H9 (cell line): Measurements from ENCODE around the gene SNRPA1. TPM values are rescaled to one million over a fixed set of nuclear protein-coding genes. Genes with fewer than 3 reads are reported as not detected.

Experiments
- DNase-seq: peaks from one replicate; pipeline ENCODE4 v3.0.0-alpha.2; 2017
- H2AFZ ChIP-seq: one replicate; pipeline ENCODE4 v1.6.1; 2013; ENCODE audit warnings: mild to moderate bottlenecking, low read length, control low read depth, moderate library complexity
- H2AK5ac ChIP-seq: 2 replicates; pipeline ENCODE4 v1.6.1; 2013; ENCODE audit warnings: low read length, control low read depth, mixed read lengths; ENCODE audit not compliant: insufficient read length
- H2BK120ac ChIP-seq: one replicate; pipeline ENCODE4 v1.6.1; 2013; ENCODE audit warnings: low read depth, mild to moderate bottlenecking, low read length, control low read depth, inconsistent platforms; ENCODE audit not compliant: poor library complexity, severe bottlenecking
- H2BK12ac ChIP-seq: 2 replicates; pipeline ENCODE4 v1.6.1; 2013; ENCODE audit warnings: low read length, control low read depth, mixed read lengths, low read depth; ENCODE audit not compliant: insufficient read length
- H2BK15ac ChIP-seq: 2 replicates; pipeline ENCODE4 v1.6.1; 2013; ENCODE audit warnings: low read depth, low read length, control low read depth
- H2BK20ac ChIP-seq: one replicate; pipeline ENCODE4 v1.6.1; 2013; ENCODE audit warnings: low read depth, mild to moderate bottlenecking, low read length, control low read depth, inconsistent platforms; ENCODE audit not compliant: poor library complexity, severe bottlenecking
- H2BK5ac ChIP-seq: 2 replicates; pipeline ENCODE4 v1.6.1; 2013; ENCODE audit warnings: low read length, control low read depth, mixed read lengths; ENCODE audit not compliant: insufficient read length
- H3K14ac ChIP-seq: 2 replicates; pipeline ENCODE4 v1.6.1; 2013; ENCODE audit warnings: low read length, control low read depth; ENCODE audit not compliant: insufficient read depth
- H3K18ac ChIP-seq: 2 replicates; pipeline ENCODE4 v1.6.1; 2013; ENCODE audit warnings: low read depth, mild to moderate bottlenecking, mixed read lengths, low read length, control low read depth; ENCODE audit not compliant: insufficient read length
- H3K23ac ChIP-seq: 2 replicates; pipeline ENCODE4 v1.6.1; 2013; ENCODE audit warnings: low read length, control low read depth, mixed read lengths, low read depth; ENCODE audit not compliant: insufficient read length
- H3K23me2 ChIP-seq: 2 replicates; pipeline ENCODE4 v1.6.1; 2013; ENCODE audit warnings: low read depth, mild to moderate bottlenecking, mixed read lengths, low read length, control low read depth; ENCODE audit not compliant: insufficient read length, poor library complexity, severe bottlenecking
- H3K27ac ChIP-seq: 2 replicates; pipeline ENCODE4 v1.5.1; 2013; ENCODE audit warnings: low read length, control low read depth, mixed read lengths, low read depth; ENCODE audit not compliant: insufficient read length
- H3K27me3 ChIP-seq: 2 replicates; pipeline ENCODE4 v1.6.1; 2013; ENCODE audit warnings: low read length, control low read depth, inconsistent platforms; ENCODE audit not compliant: insufficient read depth
- H3K4ac ChIP-seq: 2 replicates; pipeline ENCODE4 v1.6.1; 2013; ENCODE audit warnings: low read depth, mild to moderate bottlenecking, control low read depth, inconsistent platforms, low read length, moderate library complexity
- H3K4me1 ChIP-seq: 2 replicates; pipeline ENCODE4 v1.6.1; 2013; ENCODE audit warnings: low read length, control low read depth, inconsistent platforms; ENCODE audit not compliant: insufficient read depth
- H3K4me2 ChIP-seq: 2 replicates; pipeline ENCODE4 v1.6.1; 2013; ENCODE audit warnings: low read length, control low read depth, mixed read lengths; ENCODE audit not compliant: insufficient read length, insufficient read depth
- H3K56ac ChIP-seq: 2 replicates; pipeline ENCODE4 v1.6.1; 2013; ENCODE audit warnings: low read depth, mild to moderate bottlenecking, mixed read lengths, low read length, control low read depth; ENCODE audit not compliant: insufficient read length
- H3K79me1 ChIP-seq: 2 replicates; pipeline ENCODE4 v1.6.1; 2013; ENCODE audit warnings: low read depth, mild to moderate bottlenecking, moderate library complexity, low read length, control low read depth, inconsistent platforms; ENCODE audit not compliant: insufficient read depth, poor library complexity, severe bottlenecking
- H3K79me2 ChIP-seq: 2 replicates; pipeline ENCODE4 v1.6.1; 2013; ENCODE audit warnings: low read length, control low read depth, inconsistent platforms; ENCODE audit not compliant: insufficient read depth
- H3K9ac ChIP-seq: 2 replicates; pipeline ENCODE4 v1.6.1; 2013; ENCODE audit warnings: low read length, control low read depth, mixed read lengths; ENCODE audit not compliant: insufficient read length; ENCODE audit errors: extremely low read depth
- H3K9me3 ChIP-seq: one replicate; pipeline ENCODE4 v1.6.1; 2013; ENCODE audit warnings: low read depth, low read length, inconsistent platforms; ENCODE audit not compliant: control insufficient read depth
- H3T11ph ChIP-seq: one replicate; pipeline ENCODE4 v1.6.1; 2013; ENCODE audit warnings: mild to moderate bottlenecking, low read length, control low read depth, inconsistent platforms
- H4K20me1 ChIP-seq: one replicate; pipeline ENCODE4 v1.6.1; 2013; ENCODE audit not compliant: control insufficient read depth, insufficient read length, insufficient read depth
- H4K5ac ChIP-seq: 2 replicates; pipeline ENCODE4 v1.6.1; 2013; ENCODE audit warnings: low read depth, mild to moderate bottlenecking, mixed read lengths, low read length, control low read depth; ENCODE audit not compliant: insufficient read length
- H4K8ac ChIP-seq: replicated peaks from 2 replicates; pipeline ENCODE4 v1.6.1; 2013; ENCODE audit warnings: low read length, control low read depth, mixed read lengths, low read depth; ENCODE audit not compliant: insufficient read length
- H4K91ac ChIP-seq: 2 replicates; pipeline ENCODE4 v1.6.1; 2013; ENCODE audit warnings: low read depth, mild to moderate bottlenecking, moderate library complexity, mixed read lengths, low read length, control low read depth; ENCODE audit not compliant: insufficient read length
- H3K27ac Mint-ChIP-seq, 3 experiments: 2 replicates in 2 of 3; 3 replicates in 1 of 3; pipeline ENCODE4 v1.8.0; 2020 to 2021; ENCODE audit warnings: mixed read lengths in 3 of 3, mild to moderate bottlenecking in 1 of 3, moderate library complexity in 1 of 3
- H3K27me3 Mint-ChIP-seq: 2 replicates; pipeline ENCODE4 v1.8.0; 2021; ENCODE audit warnings: low read depth, mild to moderate bottlenecking, moderate library complexity, mixed read lengths
- H3K36me3 Mint-ChIP-seq, 3 experiments: 2 replicates in 2 of 3; 3 replicates in 1 of 3; pipeline ENCODE4 v1.8.0; 2020 to 2021; ENCODE audit warnings: low read depth in 3 of 3, mixed read lengths in 3 of 3; ENCODE audit not compliant: insufficient read depth in 1 of 3
- H3K4me1 Mint-ChIP-seq, 2 experiments: 2 replicates each; pipeline ENCODE4 v1.8.0; 2020; ENCODE audit warnings: mixed read lengths in 2 of 2
- H3K4me3 Mint-ChIP-seq, 2 experiments: 2 replicates in 1 of 2; 3 replicates in 1 of 2; pipeline ENCODE4 v1.8.0; 2020 to 2021; ENCODE audit warnings: mild to moderate bottlenecking in 2 of 2, mixed read lengths in 2 of 2, moderate library complexity in 1 of 2
- H3K9me3 Mint-ChIP-seq, 2 experiments: 2 replicates in 1 of 2; 3 replicates in 1 of 2; pipeline ENCODE4 v1.8.0; 2020; ENCODE audit warnings: mild to moderate bottlenecking in 2 of 2, mixed read lengths in 2 of 2, moderate library complexity in 1 of 2
- CTCF ChIP-seq: fragments of 200-600 bp; sonication (generic); conservative IDR thresholded peaks from 3 replicates; pipeline ENCODE4 v1.8.0; 2021; ENCODE audit warnings: antibody characterized with exemption, mild to moderate bottlenecking
- WGBS: extraction: QIAGEN DNeasy Blood & Tissue Kit; methylation state at CpG from one replicate; pipeline ENCODE4 v1.1.7; 2013; ENCODE audit warnings: missing lambda C conversion rate, low lambda C conversion rate, mixed read lengths; ENCODE audit not compliant: insufficient read length; ENCODE audit errors: extremely low coverage; 5-methylcytosine and 5-hydroxymethylcytosine counted together
- total RNA-seq: library from RNA; stranded (reverse); gene quantifications from 2 replicates; pipeline ENCODE4 v1.2.1, GENCODE V29; 2021

SNRPA1 gene
- total RNA-seq, 1 experiment from 2014 or later: 145 TPM

- no peak overlapping the region for H3K4me3 Mint-ChIP-seq
- Histone ChIP-seq H2AK5ac (no peak overlapping the region), H2BK120ac (no peak overlapping the region), H3K56ac (no peak overlapping the region), H3K18ac (no peak overlapping the region), H3K4me1 (no peaks in the 10 kb centered on the region), H4K5ac (no peak overlapping the region), H4K8ac (no peak overlapping the region), H2BK5ac (no peak overlapping the region), H2BK20ac (no peak overlapping the region), H3K23ac (no peak overlapping the region), H3K79me2 (no peaks in the 10 kb centered on the region), H4K20me1 (no peaks in the 10 kb centered on the region), H3K79me1 (no peaks in the 10 kb centered on the region), H2BK15ac (no peak overlapping the region), H3K27me3 (no peaks in the 10 kb centered on the region), H3K9ac (no peak overlapping the region), H3K23me2 (no peaks in the 10 kb centered on the region), H4K91ac (no peak overlapping the region), H3K27ac (no peak overlapping the region), H3K4me2 (no peak overlapping the region), H2AFZ (no peak overlapping the region), H2BK12ac (no peak overlapping the region), H3K4ac (no peak overlapping the region), H3K9me3 (no peaks in the 10 kb centered on the region), H3K14ac (no peak overlapping the region), H3T11ph (no peak overlapping the region)
- peaks cover 4 to 8% of the 10 kb centered on the region in 2 experiments for H3K4me1 Mint-ChIP-seq
- no peak overlapping the region; a peak in 1 of 7 replicates for H3K27ac Mint-ChIP-seq
- TF ChIP-seq CTCF: no peak
- H3K9me3 Mint-ChIP-seq: no peaks in the 10 kb centered on the region
- H3K27me3 Mint-ChIP-seq: peaks cover 40% of the 10 kb centered on the region
- no peaks in the 10 kb centered on the region for H3K36me3 Mint-ChIP-seq
- no peak for DNase-seq
- WGBS: no CpG with 5 or more reads among the region's 21 CpGs
These were observed 27.1 kb upstream of the SNRPA1 start for GRCh38 chr15:101322016-101322695.
